ENCODE results near the gene ACTL10. TPM values are rescaled to one million over a fixed set of nuclear protein-coding genes. Genes with fewer than 3 reads are reported as not detected.
"Not testable (repeated sequence)": the region's sequence is repeated elsewhere in the genome, so short reads cannot be mapped to it uniquely, and the experiment has no call there.

ACTL10 gene
- total RNA-seq, 4 donors from 2014 or later = 2.1 to 10.2 (median 3.7) TPM

DNA sequence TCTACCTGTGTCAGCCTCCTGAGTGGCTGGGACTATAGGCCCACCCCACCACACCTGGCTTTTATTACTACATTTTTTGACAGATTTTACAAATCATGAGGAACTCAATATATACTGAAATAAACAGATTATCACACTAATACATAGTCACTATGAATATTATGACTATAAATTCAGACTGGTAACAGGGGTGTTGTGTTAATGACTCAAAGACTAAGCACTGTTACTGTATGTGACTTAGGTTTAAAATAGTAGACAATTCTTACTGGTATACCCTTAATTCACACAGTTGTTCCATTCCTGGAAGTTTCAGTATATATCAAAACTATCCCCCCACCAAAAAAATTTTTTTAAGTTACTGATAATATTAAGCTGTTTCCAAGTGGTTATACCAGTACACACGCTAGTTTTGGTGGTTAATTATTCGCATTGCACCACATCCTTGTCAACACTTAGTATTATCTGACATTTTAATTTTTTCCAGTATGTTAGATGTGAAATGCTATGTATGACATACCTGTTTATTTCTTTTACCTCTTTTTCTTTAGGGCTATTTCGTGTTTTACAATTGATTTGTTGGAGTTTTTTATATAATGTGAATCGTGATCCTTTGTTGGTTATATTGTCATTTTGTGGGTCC is 39.0 kb upstream of the ACTL10 start:
- 96 to 99% methylated on average over 4 of the region's 4 CpGs for WGBS, 2 donors
- no peak overlapping the region for H3K4me3 ChIP-seq (ENCODE audit: low read depth, poor library complexity, severe bottlenecking)
- intact Hi-C loops (cut with DNase I; ENCODE audit: low total_unique reads) = no loop called here
- TF ChIP-seq POLR2A (IDR thresholded peaks at IDR 0.05) = no peak
- TF ChIP-seq, protein P1, sequence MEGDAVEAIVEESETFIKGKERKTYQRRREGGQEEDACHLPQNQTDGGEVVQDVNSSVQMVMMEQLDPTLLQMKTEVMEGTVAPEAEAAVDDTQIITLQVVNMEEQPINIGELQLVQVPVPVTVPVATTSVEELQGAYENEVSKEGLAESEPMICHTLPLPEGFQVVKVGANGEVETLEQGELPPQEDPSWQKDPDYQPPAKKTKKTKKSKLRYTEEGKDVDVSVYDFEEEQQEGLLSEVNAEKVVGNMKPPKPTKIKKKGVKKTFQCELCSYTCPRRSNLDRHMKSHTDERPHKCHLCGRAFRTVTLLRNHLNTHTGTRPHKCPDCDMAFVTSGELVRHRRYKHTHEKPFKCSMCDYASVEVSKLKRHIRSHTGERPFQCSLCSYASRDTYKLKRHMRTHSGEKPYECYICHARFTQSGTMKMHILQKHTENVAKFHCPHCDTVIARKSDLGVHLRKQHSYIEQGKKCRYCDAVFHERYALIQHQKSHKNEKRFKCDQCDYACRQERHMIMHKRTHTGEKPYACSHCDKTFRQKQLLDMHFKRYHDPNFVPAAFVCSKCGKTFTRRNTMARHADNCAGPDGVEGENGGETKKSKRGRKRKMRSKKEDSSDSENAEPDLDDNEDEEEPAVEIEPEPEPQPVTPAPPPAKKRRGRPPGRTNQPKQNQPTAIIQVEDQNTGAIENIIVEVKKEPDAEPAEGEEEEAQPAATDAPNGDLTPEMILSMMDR (IDR thresholded peaks at IDR 0.05) = no peak
- no peak for DNase-seq (ENCODE audit: low spot score in 2 of 2)

DNA sequence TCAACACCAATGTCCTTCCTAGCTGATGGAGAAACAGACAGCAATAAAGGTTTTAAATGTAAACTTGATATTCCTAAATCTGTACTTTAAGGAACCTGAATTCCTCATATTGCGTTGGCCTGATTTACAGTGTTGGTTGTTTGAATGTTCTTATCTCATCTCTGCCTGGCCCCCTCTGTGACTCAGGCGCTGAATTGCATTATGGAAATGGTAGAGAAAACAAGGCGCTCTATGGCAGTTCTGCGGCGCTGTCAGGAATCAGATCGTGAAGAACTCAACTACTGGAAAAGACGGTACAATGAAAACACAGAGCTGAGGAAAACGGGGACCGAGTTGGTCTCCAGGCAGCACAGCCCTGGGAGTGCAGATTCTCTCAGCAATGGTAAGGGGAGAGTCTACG is 37.2 kb upstream of the ACTL10 start:
- no peak overlapping the region for H3K4me3 ChIP-seq (ENCODE audit: low read depth, poor library complexity, severe bottlenecking)
- intact Hi-C loops (cut with DNase I; ENCODE audit: low total_unique reads) = no loop called here
- no peak for DNase-seq (ENCODE audit: low spot score in 2 of 2)
- 94 to 95% methylated on average over 10 of the region's 10 CpGs for WGBS, 2 donors
- TF ChIP-seq POLR2A (IDR thresholded peaks at IDR 0.05) = no peak
- TF ChIP-seq, protein P1 (IDR thresholded peaks at IDR 0.05) = no peak

DNA sequence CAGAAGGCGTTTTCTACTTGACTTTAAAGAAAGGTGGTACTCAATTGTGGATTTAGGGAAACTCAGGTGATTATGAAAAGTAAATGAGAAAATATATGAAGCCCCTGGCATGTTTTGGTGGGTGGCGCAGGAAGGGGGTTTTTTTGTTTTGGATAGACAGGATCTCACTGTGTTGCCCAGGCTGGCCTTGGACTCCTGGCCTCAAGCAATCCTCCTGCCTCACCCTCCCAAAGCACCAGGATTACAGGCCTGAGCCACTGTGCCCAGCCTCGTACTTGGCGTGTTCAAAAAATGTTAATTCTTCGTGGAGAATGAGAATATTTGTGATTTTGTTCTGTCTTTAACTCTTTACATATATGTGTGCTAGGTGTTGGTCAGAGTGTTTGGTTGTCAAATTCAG is 36.8 kb upstream of the ACTL10 start:
- TF ChIP-seq, protein P1 (IDR thresholded peaks at IDR 0.05) = no peak
- no peak for TF ChIP-seq POLR2A (IDR thresholded peaks at IDR 0.05)
- WGBS, 2 donors = 89 to 93% methylated on average over 5 of the region's 5 CpGs
- DNase-seq (ENCODE audit: low spot score in 2 of 2) = no peak
- intact Hi-C loops (cut with DNase I; ENCODE audit: low total_unique reads) = no loop called here
- no peak overlapping the region for H3K4me3 ChIP-seq (ENCODE audit: low read depth, poor library complexity, severe bottlenecking)

GRCh38 chr20:33630507-33630906 is 36.2 kb upstream of the ACTL10 start:
- no peak for DNase-seq (ENCODE audit: low spot score in 2 of 2)
- intact Hi-C loops (cut with DNase I; ENCODE audit: low total_unique reads) = no loop called here
- no peak overlapping the region for H3K4me3 ChIP-seq (ENCODE audit: low read depth, poor library complexity, severe bottlenecking)
- 89 to 91% methylated on average over 4 of the region's 4 CpGs for WGBS, 2 donors
- TF ChIP-seq, protein P1 (IDR thresholded peaks at IDR 0.05) = no peak
- TF ChIP-seq POLR2A (IDR thresholded peaks at IDR 0.05) = no peak

GRCh38 chr20:33631910-33632309 is 34.8 kb upstream of the ACTL10 start:
- DNase-seq (ENCODE audit: low spot score in 2 of 2); intact Hi-C loops (cut with DNase I; ENCODE audit: low total_unique reads); H3K4me3 ChIP-seq (ENCODE audit: low read depth, poor library complexity, severe bottlenecking): not testable (repeated sequence)
- WGBS, 2 donors = 81 to 86% methylated on average over 4 of the region's 4 CpGs

GRCh38 chr20:33635341-33635740 is 31.4 kb upstream of the ACTL10 start:
- 94 to 96% methylated on average over 3 of the region's 3 CpGs for WGBS, 2 donors
- TF ChIP-seq POLR2A (IDR thresholded peaks at IDR 0.05) = no peak
- TF ChIP-seq, protein P1 (IDR thresholded peaks at IDR 0.05) = no peak
- no peak for DNase-seq (ENCODE audit: low spot score in 2 of 2)
- no peak overlapping the region for H3K4me3 ChIP-seq (ENCODE audit: low read depth, poor library complexity, severe bottlenecking)
- intact Hi-C loops (cut with DNase I; ENCODE audit: low total_unique reads) = no loop called here
